HG03196 (cell line): ENCODE data around the gene TLCD5.

Source experiments
- ATAC-seq: cut with Tn5 transposase; IDR thresholded peaks from one replicate; pipeline ENCODE4 v1.9.1; 2021; ENCODE audit not compliant: unreplicated experiment

Gene TLCD5

DNA sequence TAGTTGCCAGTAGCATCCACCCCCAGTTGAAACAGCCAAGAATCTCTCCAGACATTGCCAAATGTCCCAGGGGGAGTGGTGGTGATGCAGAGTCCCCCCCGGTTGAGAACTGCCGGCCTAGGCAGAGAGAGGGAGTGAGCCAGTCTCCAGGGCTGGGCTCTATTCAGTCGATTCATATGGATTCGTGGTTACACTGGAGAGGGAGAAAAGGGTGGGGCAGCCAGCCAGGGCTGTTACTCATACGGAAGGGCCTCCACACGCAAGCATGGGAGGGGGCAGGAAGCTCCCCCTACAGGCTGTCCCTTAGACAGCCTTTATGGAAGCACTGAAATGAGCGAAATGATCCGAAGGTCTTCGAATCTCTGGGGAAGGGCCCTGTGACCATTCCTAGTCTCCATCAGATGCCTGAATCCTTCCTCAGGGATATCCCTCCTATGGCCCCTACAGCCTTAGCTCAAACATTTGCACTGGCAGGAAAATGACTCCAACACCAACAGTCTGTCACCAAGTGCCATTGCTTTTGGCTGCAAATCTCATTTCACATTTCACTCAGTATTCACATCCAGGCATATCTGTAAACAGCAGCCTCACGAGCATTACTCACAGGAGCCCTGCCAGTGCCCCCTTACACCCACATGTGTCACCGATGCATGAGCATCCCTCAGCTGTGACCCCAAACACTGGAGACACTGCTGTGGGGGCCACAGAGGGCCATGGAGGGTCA is 18.4 kb upstream of the TLCD5 start:
- no peak for ATAC-seq

DNA sequence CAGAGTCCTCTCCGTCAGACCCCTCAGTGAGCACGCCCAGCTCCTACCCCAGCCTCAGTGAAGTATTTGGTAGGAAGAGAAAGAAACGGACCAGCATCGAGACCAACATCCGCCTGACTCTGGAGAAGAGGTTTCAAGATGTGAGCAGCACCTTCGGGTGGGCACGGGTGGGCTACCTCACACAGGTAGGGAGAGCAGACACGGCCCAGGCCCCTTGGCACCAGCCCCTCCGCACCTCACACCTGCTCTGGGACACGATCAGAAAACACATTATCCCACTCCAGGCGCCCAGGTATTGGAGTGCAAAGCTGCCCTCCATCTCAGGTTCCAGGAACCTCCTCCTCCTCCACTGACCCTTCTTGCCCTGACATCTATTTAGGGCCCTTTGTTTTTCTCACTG is 17.6 kb upstream of the TLCD5 start:
- no peak for ATAC-seq

DNA sequence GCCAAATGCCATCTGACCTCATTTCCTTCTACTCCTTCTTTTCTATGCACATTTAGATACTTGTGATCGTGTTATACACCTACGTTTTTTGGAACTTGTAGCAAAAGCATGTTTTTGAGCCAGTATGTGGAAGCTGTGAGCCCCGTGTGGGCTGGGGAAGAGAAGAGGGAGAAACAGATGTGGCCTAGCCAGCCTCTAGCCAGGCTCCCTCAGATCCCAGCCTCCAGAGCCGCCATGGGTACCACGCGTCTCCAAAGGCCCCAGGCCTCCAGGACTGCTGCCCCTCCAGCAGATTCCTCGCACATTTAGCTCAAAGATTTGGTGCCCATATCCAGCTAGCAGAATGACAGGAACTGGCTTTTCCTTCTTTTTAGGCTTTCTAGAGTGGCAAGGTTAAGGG is 17.0 kb upstream of the TLCD5 start:
- no peak for ATAC-seq

DNA sequence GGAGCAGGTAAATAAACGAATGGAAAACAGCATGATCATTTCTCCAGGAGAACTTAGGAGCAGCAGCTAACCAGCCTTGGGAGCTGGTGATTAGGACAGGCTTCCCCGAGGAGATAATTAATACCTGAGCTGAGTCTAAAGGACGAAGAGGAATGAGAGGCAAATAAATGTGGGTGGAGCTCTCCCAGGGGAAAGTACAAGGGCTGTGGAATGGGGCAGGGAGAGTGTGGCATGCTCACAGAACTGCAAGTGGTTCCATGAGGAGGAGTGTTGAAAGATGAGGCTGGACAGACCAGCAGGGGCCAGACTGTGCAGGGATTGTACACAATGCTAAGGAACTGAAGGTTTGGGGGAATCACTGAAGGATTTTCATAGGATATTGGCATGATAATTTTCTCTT is 14.2 kb upstream of the TLCD5 start:
- ATAC-seq = no peak

DNA sequence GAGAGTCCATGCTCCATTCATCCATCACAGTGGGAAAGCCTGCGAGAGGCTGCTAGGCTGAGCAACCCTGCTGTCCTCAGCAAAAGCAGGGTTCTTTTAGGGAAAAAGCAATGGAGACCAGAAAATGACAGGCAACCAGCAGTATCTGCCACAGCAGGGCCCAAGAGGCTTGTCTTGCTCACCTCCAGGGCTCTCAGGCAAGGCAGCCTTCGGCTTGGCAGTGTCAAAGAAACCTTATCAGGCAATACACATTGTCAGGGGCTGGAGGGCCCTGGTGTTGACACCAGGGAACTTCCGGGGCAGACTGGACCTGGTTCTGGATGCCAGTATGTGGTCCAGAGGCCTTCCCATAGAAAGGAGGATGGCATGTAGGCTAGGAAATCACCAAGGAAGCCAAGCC is 10.2 kb upstream of the TLCD5 start:
- ATAC-seq = no peak

DNA sequence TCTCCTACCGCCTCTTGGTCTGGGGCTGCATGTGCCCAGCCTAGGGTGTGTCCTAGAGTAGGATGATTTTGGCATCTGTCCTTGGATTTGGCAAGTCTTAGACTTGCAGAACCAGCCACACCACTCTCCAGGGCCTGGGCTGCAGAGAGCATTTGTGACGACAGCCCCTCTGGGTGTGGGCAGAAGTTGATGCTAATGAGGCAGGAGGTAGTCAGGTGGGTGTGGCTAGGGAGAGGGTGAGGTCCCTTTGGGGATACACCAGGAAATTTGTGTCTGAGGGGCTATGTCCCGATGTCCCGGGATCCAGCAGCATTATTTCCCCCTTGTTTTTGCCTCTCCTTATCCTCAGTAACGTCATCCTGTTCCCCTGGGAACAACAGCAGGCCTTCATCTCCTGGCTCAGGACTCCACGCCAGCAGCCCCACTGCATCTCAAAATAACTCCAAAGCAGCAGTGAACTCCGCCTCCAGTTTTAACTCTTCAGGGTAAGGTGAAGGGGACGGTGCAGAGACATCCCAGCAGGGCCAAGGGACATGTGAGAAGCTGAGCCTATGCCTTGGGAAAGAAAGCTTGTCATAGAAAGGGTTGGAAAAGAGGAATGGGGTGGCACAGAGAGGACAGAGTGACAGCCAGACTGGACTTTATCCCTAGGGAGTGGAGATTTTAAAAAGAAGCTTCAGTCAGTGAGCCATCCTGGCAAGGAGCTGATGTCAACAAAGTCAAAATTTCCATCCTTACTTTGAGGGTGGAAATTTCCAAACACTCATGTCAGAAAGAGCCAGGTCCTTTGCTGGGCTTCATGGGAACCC is 8.0 kb upstream of the TLCD5 start:
- no peak for ATAC-seq

DNA sequence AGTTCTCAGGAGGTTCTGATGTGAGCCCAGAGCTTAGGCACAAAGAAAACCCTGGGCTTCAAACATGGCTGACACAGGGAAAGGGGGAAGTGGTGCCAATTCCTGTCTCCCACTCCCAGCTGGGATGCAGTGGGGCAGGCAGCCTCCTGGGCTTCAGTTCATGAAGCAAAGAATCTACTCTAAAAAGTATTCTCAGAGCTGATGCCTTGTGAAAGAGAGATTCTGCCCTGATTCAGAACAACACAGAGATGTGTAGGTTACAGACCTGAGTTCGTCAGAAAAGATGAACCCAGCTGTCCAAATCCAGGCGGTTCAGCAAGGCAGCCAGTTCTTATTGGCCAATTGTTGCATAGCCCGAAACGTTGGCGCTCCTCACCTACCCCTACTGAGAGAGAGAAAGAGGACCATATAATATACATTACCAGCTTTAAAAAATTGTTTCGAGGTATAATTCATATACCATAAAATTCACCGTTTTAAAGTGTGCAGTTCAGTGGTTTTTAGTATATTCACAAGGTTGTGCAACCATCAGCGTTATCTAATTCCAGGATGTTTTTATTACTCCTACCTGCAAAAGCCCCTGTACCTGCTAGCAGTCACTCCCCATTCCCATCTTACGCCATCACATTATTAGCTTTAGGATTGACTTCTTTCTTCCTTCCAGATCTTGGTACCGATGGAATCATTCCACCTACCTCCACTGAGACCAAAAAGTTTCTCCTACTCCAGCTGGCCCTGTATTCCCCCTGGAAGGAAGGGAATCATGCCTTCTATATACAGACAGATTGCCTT is 7.2 kb upstream of the TLCD5 start:
- no peak for ATAC-seq

DNA sequence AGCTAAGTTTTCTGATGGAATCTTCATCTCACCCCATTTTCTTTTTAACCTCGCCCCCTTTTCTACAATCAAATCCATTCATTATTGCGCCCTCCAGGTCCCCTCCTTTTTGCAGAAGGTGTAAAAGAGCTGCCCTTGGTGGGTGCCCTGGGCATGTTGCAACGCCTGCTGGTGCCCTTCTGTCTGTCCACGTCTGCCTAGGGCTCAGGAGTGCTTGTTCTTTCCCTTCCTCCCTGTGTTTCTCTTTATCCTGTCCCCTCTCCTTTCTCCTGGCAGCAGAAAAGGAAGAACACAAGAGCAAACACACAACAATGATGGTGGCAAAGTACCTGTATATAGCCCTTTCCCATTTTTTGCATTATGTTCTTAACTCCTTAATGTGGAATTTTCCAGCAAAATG is 6.2 kb upstream of the TLCD5 start:
- no peak for ATAC-seq

DNA sequence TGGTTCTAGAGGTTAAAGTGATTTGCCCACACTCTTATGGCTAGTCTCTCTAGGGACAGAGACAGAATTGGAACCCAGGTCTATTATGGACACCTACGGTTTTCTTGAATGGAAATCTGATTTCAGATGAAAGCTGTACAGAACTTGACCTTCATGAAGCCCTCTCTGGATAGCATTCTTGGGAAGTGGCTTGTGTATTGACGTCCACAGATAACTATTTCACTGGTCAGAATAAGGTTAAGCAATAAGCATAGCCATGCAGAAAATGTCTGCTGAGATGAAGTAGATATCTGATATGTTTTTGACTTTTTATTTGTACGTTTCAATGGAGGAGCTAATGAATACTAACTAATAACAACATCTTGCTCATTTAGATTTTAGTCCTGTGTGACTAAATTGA is 1.1 kb downstream of the TLCD5 start:
- no peak for ATAC-seq

DNA sequence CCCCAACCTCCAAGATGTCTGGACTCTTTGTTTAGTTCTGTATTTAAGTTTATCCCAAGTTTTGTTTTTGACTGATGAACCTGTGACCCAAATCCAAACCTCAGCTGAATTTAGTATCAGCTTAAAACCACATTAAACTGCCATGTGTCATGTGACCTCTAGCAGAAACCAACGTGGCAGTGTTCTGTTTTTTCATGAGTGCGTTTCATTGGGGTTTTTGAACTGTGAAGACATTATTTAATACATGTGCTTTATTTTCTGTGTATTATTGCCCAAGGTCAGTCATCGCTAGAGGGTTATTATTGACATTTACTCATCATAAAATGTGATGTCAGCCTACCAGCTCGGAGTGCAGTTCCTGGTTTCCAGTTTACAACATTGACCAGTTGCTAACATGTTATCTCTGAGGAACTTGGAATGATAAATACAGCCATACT is 1.8 kb downstream of the TLCD5 start:
- ATAC-seq = no peak

DNA sequence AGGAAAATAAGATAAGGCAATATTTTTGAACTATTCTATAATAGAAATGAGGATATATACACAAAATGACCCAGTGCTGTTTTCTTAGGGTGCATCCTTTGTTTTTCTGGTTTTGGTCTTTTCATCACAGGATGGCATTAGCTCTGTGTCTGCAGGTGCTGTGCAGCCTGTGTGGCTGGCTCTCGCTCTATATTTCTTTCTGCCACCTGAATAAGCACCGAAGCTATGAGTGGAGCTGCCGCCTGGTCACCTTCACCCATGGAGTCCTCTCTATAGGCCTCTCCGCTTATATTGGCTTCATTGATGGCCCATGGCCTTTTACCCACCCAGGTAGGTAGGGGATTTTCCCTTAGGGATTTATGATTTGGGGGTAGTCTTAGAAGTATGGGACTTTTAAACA is 2.2 kb downstream of the TLCD5 start:
- no peak for ATAC-seq

DNA sequence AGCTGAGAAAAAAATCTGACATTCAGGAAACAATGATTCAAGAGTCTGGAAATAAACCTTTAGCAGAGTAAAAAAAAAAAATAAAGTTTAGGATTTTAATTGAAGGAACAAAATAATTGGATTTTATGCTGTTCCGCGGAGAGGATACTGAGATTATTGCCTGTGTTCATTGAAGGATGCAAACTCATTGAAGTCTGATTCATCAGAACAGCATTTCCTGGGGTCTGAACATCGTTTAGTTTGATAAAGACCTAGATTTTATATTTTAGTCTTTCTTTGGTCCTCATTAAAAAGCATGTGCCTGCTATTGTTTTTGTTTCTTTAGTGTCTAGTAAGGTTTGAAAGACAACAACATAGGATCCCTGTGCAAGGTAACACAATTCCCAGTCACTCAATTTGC is 4.5 kb downstream of the TLCD5 start:
- no peak for ATAC-seq

DNA sequence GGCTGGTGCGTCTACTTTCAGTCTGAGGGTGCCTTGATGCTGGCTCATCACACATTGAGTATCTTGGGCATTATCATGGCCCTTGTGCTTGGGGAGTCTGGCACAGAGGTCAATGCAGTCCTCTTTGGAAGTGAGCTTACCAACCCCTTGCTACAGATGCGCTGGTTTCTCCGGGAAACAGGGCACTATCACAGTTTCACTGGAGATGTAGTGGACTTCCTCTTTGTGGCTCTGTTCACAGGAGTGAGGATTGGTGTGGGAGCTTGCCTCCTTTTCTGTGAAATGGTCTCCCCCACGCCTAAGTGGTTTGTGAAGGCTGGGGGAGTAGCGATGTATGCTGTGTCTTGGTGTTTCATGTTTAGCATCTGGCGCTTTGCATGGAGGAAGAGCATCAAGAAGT is 4.9 kb downstream of the TLCD5 start:
- ATAC-seq = no peak

DNA sequence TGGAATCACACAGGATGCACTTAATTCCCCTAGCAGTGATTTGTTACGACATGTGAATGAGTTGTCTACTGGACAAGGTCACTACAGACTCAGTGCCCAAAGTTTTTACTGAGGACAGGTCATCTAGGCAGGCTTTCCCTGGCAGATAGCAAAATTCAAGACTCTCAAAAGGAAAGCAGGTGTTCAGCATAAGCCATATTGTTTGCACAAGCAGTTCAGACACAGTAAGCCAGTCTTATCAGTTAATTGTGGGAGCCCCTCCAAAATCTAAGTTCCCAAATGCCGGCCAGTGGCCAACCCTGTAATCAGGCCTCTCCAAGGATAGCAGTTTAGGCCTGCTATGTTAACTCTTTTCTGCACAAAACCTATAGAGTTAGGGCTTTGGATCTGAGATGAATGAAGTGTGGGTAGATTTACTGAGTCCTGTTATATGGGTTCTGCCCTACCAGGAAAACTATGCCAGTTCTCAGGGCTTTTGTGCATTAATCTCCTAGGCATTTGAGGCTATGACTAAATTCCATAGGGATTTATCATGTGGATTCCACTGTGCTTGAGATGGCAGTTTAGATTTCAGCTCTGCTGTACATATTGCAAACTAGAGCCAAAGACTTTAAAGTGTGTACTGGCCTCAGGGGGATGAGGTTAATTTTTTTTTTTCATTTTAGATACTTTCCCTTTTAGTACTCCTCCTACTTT is 6.3 kb downstream of the TLCD5 start:
- no peak for ATAC-seq

DNA sequence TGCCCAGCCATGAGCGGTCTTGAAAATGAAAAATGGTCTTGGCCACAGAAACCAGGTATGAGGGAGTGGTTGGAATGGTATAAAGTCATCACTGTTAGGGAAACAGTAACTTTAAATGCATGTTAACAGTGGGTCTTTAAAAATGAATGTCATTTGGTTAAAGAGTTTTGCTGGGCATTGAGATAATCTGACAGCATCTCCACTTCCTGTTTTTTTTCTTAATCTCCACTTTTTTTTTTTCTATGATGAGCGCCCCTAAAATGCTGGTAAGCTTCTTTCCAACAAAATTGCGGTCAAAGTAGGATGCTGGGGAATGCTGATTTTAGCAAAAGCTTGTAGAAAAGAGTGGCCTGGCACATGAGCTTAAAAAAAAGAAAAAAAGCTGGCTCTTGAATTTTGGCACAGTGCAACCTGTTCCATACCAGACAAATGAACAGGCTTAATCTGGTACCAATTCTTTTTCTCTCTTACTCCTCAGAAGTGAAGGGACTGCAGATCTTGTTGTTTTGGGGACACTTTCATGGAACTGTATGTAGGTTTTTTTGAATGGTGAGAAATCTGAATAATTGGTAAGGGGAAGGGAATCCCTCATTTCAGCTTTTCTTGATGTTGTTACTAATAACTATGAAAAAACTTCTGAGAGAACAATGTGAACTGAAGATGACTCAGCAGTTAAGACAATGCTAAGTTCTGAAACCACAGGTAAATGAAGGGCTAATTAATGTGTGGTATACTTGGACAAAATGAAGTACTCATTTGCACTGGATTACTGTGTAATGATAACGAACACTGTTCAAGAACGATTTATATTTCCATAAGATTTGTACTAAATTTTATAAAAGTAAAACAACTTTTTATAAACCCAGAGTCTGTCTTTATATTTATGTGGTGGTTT is 8.0 kb downstream of the TLCD5 start:
- no peak for ATAC-seq

DNA sequence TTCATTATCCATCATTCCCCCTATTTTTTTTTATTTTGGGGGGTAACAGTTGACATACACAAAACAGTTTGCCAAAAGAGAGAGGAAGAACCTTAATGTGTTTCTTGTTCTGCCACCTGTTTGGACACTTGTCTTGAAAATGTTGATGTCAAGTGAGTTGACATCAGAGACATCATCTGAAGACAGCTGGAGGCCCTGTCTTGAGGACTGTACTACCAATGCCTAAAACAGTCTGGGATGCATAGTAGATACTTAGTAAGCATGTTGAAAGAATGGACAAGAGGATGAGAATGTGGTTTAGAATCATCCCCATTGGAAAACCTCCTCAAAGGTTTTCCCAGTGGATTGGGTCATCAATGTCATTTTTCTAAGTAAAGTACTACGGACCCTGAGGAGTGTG is 8.7 kb downstream of the TLCD5 start:
- no peak for ATAC-seq

DNA sequence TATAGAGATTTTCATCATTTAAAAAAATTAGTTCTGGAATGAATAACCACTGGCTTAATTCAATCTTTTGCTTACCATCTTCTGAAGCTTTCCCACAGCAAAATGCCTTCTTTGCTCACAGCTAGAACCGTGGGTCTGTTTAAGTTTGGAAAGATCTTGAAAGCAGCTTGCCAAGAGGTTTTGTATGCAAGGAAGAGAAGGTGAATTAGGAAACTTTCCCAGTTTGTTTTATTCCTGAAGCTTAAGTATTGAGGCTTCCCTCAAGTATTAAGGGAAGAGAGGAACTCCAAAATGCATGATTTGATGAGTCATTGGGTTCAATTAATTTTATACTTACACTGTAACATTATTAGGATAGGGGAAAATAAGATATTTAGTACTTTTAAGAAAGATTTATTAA is 9.2 kb downstream of the TLCD5 start:
- ATAC-seq = no peak

DNA sequence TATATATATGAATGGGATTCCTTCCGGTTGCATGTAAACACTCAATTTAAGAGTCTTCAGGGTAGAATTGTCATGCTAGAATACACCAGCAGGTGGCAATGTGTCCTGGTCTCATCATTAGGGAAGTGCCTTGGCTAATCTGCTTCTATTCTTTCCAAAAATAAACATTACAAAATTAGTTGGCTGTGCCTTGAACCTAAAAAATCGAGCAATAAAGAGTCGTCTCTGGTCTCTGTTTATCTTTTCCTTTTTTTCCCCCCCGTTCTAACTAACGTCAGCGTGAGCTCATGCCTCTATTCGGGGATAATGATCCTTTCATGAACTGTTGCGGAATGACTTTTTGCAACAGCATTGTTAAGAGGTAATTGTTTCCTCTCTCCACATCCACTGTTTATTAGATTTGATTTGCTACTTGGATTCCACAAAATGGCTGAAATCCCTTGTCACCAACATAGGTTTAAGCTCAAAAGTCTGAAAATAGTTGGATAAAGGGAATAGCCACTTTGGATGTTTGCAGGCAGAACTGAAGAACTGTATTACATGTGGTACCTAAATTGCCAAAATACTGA is 9.9 kb downstream of the TLCD5 start:
- ATAC-seq = peak; percentile 30

DNA sequence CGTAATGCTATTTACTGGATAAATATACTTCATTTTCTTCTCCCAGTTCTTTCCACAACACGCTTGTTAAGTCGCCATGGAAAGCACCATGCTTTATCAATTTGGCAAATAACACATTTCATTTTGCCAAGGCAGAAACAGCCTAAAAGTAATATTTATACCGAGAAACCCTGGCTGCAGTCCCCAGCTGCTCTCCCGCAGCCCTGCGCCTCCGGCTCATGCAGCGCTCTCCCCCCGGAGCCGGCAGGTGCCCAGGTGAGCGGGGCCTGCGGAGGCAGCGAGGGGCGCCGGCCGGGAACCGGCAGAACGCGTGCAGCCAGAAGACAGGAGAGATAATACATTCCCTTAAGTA is 10.4 kb downstream of the TLCD5 start:
- ATAC-seq = peak; percentile 11
